Pulmonary artery endothelial cell (primary cell): ENCODE measurements around the gene MAD1L1. TPM values are rescaled to one million over a fixed set of nuclear protein-coding genes. Genes with fewer than 3 reads are reported as not detected.
"Not testable (repeated sequence)": the region's sequence is repeated elsewhere in the genome, so short reads cannot be mapped to it uniquely, and the experiment has no call there.

Experiments
- DNase-seq: peaks from one replicate; pipeline ENCODE4 v3.0.0-alpha.2; 2011; ENCODE audit warnings: low read depth, low spot score
- total RNA-seq: library from RNA; depleted of rRNA; stranded (reverse); fragments of >200 nt; gene quantifications from 2 replicates; pipeline ENCODE4 v1.2.3, GENCODE V29; 2014

The MAD1L1 gene
- total RNA-seq, 1 donor from 2014 or later = 53.2 TPM

GRCh38 chr7:2175514-2175913 is 57.2 kb downstream of the MAD1L1 start:
- no peak for DNase-seq

GRCh38 chr7:2175091-2175490 is 57.7 kb downstream of the MAD1L1 start:
- DNase-seq = no peak

- no peak for DNase-seq
Observed at GRCh38 chr7:2173189-2173827, 59.4 kb downstream of the MAD1L1 start.

GRCh38 chr7:2172311-2173188 is 60.2 kb downstream of the MAD1L1 start:
- DNase-seq = no peak

- DNase-seq = no peak
Observed at GRCh38 chr7:2171855-2172254, 60.9 kb downstream of the MAD1L1 start.

GRCh38 chr7:2170576-2171521 is 61.9 kb downstream of the MAD1L1 start:
- no peak for DNase-seq

GRCh38 chr7:2169923-2170575 is 62.7 kb downstream of the MAD1L1 start:
- DNase-seq = no peak

- no peak for DNase-seq
Observed at GRCh38 chr7:2168615-2169311, 64.0 kb downstream of the MAD1L1 start.

- DNase-seq = no peak
Observed at GRCh38 chr7:2166625-2167280, 66.0 kb downstream of the MAD1L1 start.

- no peak for DNase-seq
Observed at GRCh38 chr7:2165610-2166594, 66.8 kb downstream of the MAD1L1 start.

- DNase-seq = no peak
Observed at GRCh38 chr7:2165239-2165609, 67.5 kb downstream of the MAD1L1 start.

- DNase-seq = no peak
Observed at GRCh38 chr7:2164646-2165045, 68.1 kb downstream of the MAD1L1 start.

- no peak for DNase-seq
Observed at GRCh38 chr7:2163600-2164555, 68.9 kb downstream of the MAD1L1 start.

- no peak for DNase-seq
Observed at GRCh38 chr7:2162959-2163358, 69.8 kb downstream of the MAD1L1 start.

- not testable (repeated sequence) for DNase-seq
Observed at GRCh38 chr7:2162004-2162902, 70.5 kb downstream of the MAD1L1 start.

- DNase-seq = no peak
Observed at GRCh38 chr7:2159176-2159520, 73.6 kb downstream of the MAD1L1 start.
